ENCODE results near the gene GRIK4.

GRIK4 gene

GRCh38 chr11:120819437-120820365 lies 308.2 kb downstream of the GRIK4 start:
- 82 to 92% methylated on average over 11 to 12 of the region's 12 CpGs for WGBS, 2 experiments
- Histone ChIP-seq H3K4me3 (ENCODE audit: insufficient read depth, low read depth, low read length) (no peak overlapping the region), H3K27me3 (ENCODE audit: control insufficient read depth, insufficient read depth, low read length, poor library complexity, severe bottlenecking) (no peaks in the 10 kb centered on the region), H3K36me3 (ENCODE audit: control insufficient read depth, insufficient read depth, low read length) (no peaks in the 10 kb centered on the region), H3K27ac (ENCODE audit: insufficient read depth, low read depth, low read length, poor library complexity, severe bottlenecking) (no peak overlapping the region), H3K4me1 (ENCODE audit: control insufficient read depth, insufficient read depth, low read length) (no peaks in the 10 kb centered on the region), H3K9me3 (ENCODE audit: control insufficient read depth, low read length) (no peaks in the 10 kb centered on the region)

DNA sequence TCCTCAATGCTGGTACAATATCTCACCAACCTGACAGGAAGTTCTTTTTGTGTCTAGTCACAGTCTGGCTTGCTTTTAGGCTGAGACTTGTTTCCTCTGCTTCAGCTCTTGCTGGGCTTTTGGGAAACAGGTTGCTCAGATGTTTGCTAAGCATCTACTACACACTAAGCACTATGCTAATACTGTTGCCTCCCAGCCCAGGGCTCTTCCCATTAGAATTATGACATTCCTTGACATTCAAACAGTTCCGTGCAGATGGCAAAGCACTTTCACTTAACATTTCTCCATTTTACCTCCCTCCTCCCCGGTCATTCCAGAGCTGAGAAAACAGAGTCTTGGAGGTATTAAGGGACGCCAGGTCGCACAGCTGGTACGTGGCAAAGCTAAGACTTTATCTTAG lies 311.6 kb downstream of the GRIK4 start:
- WGBS, 2 experiments, result 90 to 93% methylated on average over 5 of the region's 5 CpGs
- Histone ChIP-seq H3K9me3 (ENCODE audit: control insufficient read depth, low read length) (no peaks in the 10 kb centered on the region), H3K4me1 (ENCODE audit: control insufficient read depth, insufficient read depth, low read length) (no peaks in the 10 kb centered on the region), H3K4me3 (ENCODE audit: insufficient read depth, low read depth, low read length) (no peak overlapping the region), H3K36me3 (ENCODE audit: control insufficient read depth, insufficient read depth, low read length) (no peaks in the 10 kb centered on the region), H3K27ac (ENCODE audit: insufficient read depth, low read depth, low read length, poor library complexity, severe bottlenecking) (no peak overlapping the region), H3K27me3 (ENCODE audit: control insufficient read depth, insufficient read depth, low read length, poor library complexity, severe bottlenecking) (no peaks in the 10 kb centered on the region)

DNA sequence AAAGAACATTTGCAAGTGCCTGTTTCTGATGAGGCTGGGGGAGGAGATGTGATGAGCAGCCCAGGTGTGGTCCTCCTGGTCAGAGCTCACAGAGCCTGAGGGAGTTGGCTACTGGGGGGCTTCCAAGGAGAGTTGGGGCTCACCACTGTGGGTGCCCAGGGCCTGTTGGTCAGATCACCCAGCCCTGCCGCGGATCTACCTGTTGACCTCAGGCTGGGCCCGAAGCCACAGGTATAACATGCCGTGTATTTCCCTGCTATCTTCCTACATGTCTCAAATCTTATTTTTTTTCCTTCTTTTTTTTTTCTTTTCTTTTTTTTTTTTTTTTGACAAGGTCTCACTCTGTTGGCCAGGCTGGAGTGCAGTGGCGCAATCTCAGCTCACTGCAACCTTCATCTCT lies 312.7 kb downstream of the GRIK4 start:
- no peak overlapping the region for H3K4me3 ChIP-seq (ENCODE audit: insufficient read depth, low read depth, low read length)
- 96% methylated on average over 5 of the region's 5 CpGs for WGBS, 2 experiments
- no peaks in the 10 kb centered on the region for H3K4me1 ChIP-seq (ENCODE audit: control insufficient read depth, insufficient read depth, low read length)
- H3K27ac ChIP-seq (ENCODE audit: insufficient read depth, low read depth, low read length, poor library complexity, severe bottlenecking), result no peak overlapping the region
- no peaks in the 10 kb centered on the region for H3K27me3 ChIP-seq (ENCODE audit: control insufficient read depth, insufficient read depth, low read length, poor library complexity, severe bottlenecking)
- H3K36me3 ChIP-seq (ENCODE audit: control insufficient read depth, insufficient read depth, low read length), result no peaks in the 10 kb centered on the region
- H3K9me3 ChIP-seq (ENCODE audit: control insufficient read depth, low read length), result no peaks in the 10 kb centered on the region

DNA sequence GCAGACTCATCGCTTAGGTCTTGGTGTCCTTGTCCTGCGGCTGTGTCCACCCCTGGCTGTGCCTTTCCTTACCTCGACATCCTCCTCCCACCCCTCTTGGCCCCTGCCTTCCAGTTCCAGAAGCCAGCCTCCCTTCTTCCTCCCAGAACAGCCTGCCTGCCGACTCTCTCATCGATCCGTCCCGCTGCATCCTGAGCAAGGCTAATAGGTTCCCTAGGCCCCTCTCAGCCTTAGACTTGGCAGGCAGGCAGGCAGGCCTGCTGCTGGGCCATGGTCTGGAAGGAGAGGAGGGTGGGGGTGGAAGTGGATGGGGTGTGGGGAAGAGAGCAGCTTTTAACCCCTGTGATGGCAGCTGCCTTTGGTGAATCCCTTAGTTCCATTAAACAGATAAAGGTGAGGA lies 315.6 kb downstream of the GRIK4 start:
- H3K9me3 ChIP-seq (ENCODE audit: control insufficient read depth, low read length), result no peaks in the 10 kb centered on the region
- H3K4me3 ChIP-seq (ENCODE audit: insufficient read depth, low read depth, low read length), result no peak overlapping the region
- no peak overlapping the region for H3K27ac ChIP-seq (ENCODE audit: insufficient read depth, low read depth, low read length, poor library complexity, severe bottlenecking)
- 83 to 85% methylated on average over 7 of the region's 7 CpGs for WGBS, 2 experiments
- H3K4me1 ChIP-seq (ENCODE audit: control insufficient read depth, insufficient read depth, low read length), result peaks cover 7% of the 10 kb centered on the region
- no peaks in the 10 kb centered on the region for H3K27me3 ChIP-seq (ENCODE audit: control insufficient read depth, insufficient read depth, low read length, poor library complexity, severe bottlenecking)
- no peaks in the 10 kb centered on the region for H3K36me3 ChIP-seq (ENCODE audit: control insufficient read depth, insufficient read depth, low read length)

- Histone ChIP-seq H3K4me3 (ENCODE audit: insufficient read depth, low read depth, low read length) (no peak overlapping the region), H3K27ac (ENCODE audit: insufficient read depth, low read depth, low read length, poor library complexity, severe bottlenecking) (no peak overlapping the region), H3K27me3 (ENCODE audit: control insufficient read depth, insufficient read depth, low read length, poor library complexity, severe bottlenecking) (no peaks in the 10 kb centered on the region), H3K9me3 (ENCODE audit: control insufficient read depth, low read length) (no peaks in the 10 kb centered on the region), H3K36me3 (ENCODE audit: control insufficient read depth, insufficient read depth, low read length) (no peaks in the 10 kb centered on the region), H3K4me1 (ENCODE audit: control insufficient read depth, insufficient read depth, low read length) (peaks cover 12% of the 10 kb centered on the region)
- WGBS, 2 experiments, result 86 to 93% methylated on average over 3 of the region's 3 CpGs
Observed at GRCh38 chr11:120827820-120828219, 316.3 kb downstream of the GRIK4 start.

DNA sequence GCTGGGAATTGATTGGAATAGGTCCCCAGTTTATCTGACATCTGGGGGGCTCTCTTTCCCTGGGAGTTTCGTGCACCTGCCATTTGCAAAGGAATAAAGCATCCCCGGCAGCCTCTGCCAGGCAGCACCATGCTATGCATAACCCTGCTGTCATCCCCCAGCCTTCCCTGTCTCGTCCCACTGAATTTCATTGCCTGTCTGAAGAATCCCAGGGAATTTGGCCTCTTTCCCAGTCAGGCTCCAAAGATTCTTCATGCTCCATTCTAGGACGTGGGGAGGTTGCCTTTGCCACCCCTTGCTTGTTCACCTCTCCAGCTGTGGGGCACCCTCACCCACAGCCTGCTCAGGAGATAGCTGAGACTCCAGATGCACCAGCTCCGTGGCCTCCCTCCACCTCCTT lies 317.3 kb downstream of the GRIK4 start:
- WGBS, 2 experiments, result 68 to 70% methylated on average over 5 of the region's 5 CpGs
- no peaks in the 10 kb centered on the region for H3K36me3 ChIP-seq (ENCODE audit: control insufficient read depth, insufficient read depth, low read length)
- no peak overlapping the region for H3K27ac ChIP-seq (ENCODE audit: insufficient read depth, low read depth, low read length, poor library complexity, severe bottlenecking)
- H3K27me3 ChIP-seq (ENCODE audit: control insufficient read depth, insufficient read depth, low read length, poor library complexity, severe bottlenecking), result no peaks in the 10 kb centered on the region
- H3K9me3 ChIP-seq (ENCODE audit: control insufficient read depth, low read length), result no peaks in the 10 kb centered on the region
- H3K4me1 ChIP-seq (ENCODE audit: control insufficient read depth, insufficient read depth, low read length), result peaks cover 19% of the 10 kb centered on the region
- no peak overlapping the region for H3K4me3 ChIP-seq (ENCODE audit: insufficient read depth, low read depth, low read length)

DNA sequence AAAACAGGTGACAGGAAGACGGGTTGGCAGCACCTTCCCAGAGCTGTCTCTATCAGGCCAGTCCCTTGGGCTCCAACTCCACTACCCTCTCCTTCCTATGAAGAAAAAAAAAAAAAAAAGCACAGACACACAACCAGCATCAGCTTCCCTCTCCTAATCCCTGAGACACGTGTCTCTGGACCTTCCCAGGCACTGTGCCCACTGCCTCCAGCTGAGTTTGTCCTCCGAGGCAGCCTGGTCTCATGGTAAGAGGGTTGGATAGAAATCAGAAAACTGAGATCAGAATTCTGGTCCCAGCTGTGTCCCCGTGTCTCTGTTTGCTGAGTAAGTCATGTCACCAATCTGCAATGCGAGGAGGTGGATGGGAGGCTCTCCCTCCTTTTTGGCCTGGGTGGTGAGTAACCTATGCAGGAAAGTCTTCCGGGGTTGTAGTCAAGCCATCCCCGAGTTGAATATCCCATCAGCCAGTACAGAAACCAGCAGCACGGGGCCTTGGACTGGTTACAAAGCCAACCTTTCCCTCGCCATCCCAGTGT lies 318.6 kb downstream of the GRIK4 start:
- Histone ChIP-seq H3K4me3 (ENCODE audit: insufficient read depth, low read depth, low read length) (no peak overlapping the region), H3K36me3 (ENCODE audit: control insufficient read depth, insufficient read depth, low read length) (no peaks in the 10 kb centered on the region), H3K27ac (ENCODE audit: insufficient read depth, low read depth, low read length, poor library complexity, severe bottlenecking) (no peak overlapping the region), H3K4me1 (ENCODE audit: control insufficient read depth, insufficient read depth, low read length) (peaks cover 32% of the 10 kb centered on the region), H3K9me3 (ENCODE audit: control insufficient read depth, low read length) (no peaks in the 10 kb centered on the region), H3K27me3 (ENCODE audit: control insufficient read depth, insufficient read depth, low read length, poor library complexity, severe bottlenecking) (no peaks in the 10 kb centered on the region)
- WGBS, 2 experiments, result 86 to 90% methylated on average over 9 of the region's 9 CpGs

DNA sequence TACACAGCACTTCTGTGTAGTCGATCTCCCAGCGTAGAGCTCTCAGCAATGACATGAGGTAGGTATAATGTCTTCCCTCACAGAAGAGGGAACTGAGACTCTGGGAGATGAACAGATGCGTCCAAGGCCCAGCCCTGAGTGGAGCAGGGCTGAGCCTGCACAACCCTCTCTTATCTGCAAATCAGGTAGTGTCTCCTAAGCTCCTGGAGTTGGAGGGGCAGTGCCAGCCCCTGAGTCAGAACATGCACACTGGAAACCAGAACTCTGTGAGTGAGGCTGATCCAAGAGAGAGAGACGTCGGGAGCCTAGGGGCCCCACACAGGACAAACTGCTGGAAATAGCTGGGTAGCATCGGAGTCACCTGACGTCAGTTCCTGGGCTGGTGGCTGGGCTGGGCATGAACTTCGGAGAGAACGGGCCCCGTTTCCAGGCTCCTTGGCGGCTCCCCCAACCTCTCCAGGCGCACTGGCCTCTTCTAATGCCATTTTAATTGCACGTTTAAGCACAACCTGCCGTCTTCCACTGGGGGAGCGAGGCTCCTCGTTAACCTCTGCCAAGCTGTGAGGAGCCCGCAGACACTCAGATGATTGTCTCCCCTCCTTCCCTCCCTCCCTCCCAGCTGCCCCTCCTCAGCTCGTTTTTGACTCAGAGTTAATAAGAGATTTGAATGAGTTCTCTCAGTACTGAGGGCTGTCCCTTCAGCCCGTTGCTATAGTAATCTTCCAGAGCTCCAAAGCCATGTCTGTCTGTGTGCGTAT lies 321.1 kb downstream of the GRIK4 start:
- no peaks in the 10 kb centered on the region for H3K9me3 ChIP-seq (ENCODE audit: control insufficient read depth, low read length)
- no peak overlapping the region for H3K27ac ChIP-seq (ENCODE audit: insufficient read depth, low read depth, low read length, poor library complexity, severe bottlenecking)
- H3K27me3 ChIP-seq (ENCODE audit: control insufficient read depth, insufficient read depth, low read length, poor library complexity, severe bottlenecking), result no peaks in the 10 kb centered on the region
- H3K4me1 ChIP-seq (ENCODE audit: control insufficient read depth, insufficient read depth, low read length), result peaks cover 37% of the 10 kb centered on the region
- WGBS, 2 experiments, result 69 to 72% methylated on average over 20 of the region's 20 CpGs
- H3K4me3 ChIP-seq (ENCODE audit: insufficient read depth, low read depth, low read length), result no peak overlapping the region
- H3K36me3 ChIP-seq (ENCODE audit: control insufficient read depth, insufficient read depth, low read length), result no peaks in the 10 kb centered on the region

DNA sequence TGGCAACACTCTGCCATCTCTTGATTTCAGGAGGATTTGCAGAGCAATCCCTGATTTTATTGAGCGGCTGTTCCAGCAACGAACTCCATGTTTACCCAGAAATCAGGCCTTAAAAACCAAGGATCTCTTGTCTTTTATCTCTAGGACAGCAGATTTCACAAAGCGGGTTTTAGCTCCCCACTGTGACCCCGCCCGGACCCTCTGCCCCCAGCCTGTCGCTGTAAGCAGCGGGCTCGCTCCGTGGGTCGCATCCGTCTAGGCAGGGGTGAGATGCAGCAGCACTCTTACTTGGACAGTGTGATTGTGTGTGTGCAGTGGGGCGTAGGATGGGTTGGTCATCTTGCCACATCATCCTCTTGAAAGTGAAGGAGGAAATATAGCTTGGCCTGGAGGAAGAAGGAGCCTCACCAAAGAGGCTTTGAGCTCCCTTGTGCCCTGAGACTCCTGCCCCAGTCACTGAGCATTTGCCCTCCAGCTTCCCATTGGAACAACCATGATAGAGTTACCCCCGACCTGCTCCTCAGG lies 323.2 kb downstream of the GRIK4 start:
- peaks cover 37% of the 10 kb centered on the region for H3K4me1 ChIP-seq (ENCODE audit: control insufficient read depth, insufficient read depth, low read length)
- no peaks in the 10 kb centered on the region for H3K9me3 ChIP-seq (ENCODE audit: control insufficient read depth, low read length)
- 80 to 85% methylated on average over 13 of the region's 13 CpGs for WGBS, 2 experiments
- no peaks in the 10 kb centered on the region for H3K36me3 ChIP-seq (ENCODE audit: control insufficient read depth, insufficient read depth, low read length)
- H3K27me3 ChIP-seq (ENCODE audit: control insufficient read depth, insufficient read depth, low read length, poor library complexity, severe bottlenecking), result no peaks in the 10 kb centered on the region
- H3K4me3 ChIP-seq (ENCODE audit: insufficient read depth, low read depth, low read length), result no peak overlapping the region
- no peak overlapping the region for H3K27ac ChIP-seq (ENCODE audit: insufficient read depth, low read depth, low read length, poor library complexity, severe bottlenecking)
